HG03457 (cell line): ENCODE measurements around the gene IL6ST.
"Not testable (repeated sequence)": the region's sequence is repeated elsewhere in the genome, so short reads cannot be mapped to it uniquely, and the experiment has no call there.

Experiments used
- ATAC-seq: cut with Tn5 transposase; IDR thresholded peaks from one replicate; pipeline ENCODE4 v1.9.1; 2021; ENCODE audit warnings: moderate number of reproducible peaks; ENCODE audit not compliant: unreplicated experiment

Gene IL6ST

DNA sequence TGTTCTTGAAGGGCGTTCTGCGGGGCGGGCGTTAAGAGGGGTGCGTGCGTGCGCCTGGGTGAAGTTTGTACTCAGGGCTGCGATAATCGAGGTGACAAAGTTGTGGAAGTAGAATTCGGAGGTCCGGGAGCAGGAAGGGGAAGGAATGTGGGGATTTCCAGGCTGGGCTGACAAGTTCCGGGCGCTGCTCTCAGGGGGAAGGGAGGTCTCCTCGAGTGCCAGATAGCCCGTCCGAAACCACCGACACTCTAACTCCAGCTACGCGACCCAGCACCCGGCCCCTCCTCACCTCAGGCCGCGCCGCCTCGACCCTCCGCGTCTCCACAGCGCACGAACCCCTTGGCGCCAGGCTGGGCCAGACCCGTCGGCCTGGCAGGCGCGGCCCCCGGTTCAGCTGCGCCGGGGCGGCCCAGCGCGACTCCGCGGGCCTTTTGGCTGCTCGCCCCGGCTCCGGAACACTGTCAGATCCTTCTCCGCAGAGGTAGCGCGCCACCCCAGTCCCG, at the start of gene IL6ST:
Gene IL6ST, minus strand, starts transcription at position 469 of the 503 bp plus-strand sequence. CDS start 18,685 bp downstream, outside the sequence.
- ATAC-seq: peak; percentile 36

DNA sequence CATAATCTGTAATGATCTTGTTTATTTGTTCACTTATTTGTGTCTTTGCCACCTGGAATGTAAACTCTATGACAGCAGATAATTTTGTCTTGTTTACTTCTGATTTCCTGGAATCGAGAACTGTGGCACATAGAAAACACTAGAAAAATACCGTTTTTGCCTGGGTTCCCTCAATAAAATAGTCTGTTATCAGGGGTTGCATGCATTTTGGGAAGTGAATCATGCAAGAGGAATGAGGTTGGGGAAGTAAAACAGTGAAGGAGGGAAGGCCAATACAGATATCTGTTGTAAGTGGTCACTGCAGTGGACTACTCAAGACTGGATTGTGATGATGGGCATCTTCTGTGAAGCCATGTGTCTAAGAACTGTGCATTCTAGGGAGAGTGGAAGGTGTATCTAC, 45.2 kb upstream of the IL6ST start:
- ATAC-seq: no peak

DNA sequence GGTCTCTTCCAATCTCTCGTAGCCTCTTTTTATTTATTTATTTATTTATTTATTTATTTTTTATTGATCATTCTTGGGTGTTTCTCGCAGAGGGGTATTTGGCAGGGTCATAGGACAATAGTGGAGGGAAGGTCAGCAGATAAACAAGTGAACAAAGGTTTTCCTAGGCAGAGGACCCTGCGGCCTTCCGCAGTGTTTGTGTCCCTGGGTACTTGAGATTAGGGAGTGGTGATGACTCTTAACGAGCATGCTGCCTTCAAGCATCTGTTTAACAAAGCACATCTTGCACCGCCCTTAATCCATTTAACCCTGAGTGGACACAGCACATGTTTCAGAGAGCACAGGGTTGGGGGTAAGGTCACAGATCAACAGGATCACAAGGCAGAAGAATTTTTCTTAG, 43.4 kb upstream of the IL6ST start:
- ATAC-seq: not testable (repeated sequence)

DNA sequence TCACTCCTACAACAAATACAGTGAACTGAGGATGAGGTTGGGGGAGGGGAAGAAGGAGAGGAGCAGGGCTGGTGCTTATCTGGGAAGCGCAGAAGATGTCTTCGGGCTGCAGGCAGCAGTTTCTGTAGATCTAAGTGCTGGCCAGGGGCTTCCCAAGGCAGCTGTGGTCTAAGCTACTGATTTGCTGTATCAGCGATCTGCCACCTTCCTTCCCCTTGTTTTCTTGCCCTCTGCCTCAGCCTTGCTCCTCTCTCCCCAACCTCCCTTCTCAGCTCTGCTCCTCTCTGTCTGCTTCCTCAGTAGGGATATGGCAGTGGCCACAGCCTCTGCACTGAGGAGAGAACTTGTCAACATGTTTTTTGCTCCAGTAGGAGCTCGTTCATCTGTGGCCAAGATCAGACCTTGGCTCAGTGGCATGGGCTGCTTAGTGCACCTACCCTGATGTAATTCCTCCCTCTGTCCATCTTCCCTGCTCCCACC, 42.8 kb upstream of the IL6ST start:
- no peak for ATAC-seq

DNA sequence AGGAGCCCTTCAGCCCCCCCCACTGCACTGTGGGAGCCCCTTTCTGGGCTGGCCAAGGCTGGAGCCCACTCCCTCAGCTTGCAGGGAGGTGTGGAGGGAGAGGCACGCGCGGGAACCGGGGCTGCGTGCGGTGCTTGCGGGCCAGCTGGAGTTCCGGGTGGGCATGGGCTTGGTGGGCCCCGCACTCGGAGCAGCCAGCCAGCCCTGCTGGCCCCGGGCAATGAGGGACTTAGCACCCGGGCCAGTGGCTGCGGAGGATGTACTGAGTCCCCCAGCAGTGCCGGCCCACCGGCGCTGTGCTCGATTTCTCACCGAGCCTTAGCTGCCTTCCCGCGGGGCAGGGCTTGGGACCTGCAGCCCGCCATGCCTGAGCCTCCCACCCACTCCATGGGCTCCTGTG, 40.6 kb upstream of the IL6ST start:
- ATAC-seq: not testable (repeated sequence)

DNA sequence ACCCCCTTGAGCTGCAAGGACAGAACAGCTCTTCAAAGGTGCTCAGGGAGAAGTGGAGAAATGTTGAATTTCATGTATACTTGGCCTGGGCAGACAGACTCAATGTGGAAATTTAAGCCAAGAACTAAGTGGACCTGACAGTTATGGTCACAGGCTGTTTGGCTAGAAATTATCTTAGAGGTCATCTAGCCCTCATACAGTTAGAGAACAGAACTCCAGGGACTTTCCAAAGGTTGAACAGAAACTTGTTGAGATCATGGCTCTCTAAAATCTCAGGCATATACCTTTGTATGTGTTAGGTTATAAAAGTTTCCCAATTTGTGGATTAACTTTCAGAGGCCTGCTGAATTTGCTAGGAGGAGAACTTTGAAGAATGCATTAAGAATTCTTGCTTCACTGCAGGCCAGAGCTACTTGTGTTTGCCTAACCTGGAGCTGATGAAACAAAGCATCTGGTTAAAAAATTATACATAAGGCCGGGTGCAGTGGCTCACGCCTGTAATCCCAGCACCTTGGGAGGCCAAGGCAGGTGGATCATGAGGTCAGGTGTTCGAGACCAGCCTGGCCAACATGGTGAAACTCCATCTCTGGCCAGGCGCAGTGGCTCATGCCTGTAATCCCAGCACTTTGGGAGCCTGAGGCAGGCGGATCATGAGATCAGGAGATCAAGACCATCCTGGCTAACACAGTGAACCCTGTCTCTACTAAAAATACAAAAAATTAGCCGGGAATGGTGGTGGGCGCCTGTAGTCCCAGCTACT, 35.3 kb upstream of the IL6ST start:
- not testable (repeated sequence) for ATAC-seq

DNA sequence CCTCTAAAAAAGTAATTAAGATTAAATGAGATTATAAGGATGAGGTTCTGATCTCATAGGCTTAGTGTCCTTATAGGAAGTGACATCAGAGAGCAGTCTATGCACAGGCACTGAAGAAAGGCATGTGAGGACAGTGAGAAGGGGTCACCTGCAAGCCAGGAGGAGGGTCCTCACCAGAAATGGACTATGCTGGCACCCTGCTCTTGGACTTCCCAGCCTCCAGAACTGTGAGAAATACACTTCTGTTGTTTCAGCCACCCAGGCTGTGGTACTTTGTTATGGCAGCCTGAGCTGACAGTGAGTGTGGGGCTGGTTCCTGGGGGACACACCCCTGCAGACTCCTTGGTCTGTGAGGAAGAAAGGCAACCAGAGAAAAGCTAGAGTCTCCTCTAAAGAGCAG, 34.7 kb upstream of the IL6ST start:
- ATAC-seq: no peak

DNA sequence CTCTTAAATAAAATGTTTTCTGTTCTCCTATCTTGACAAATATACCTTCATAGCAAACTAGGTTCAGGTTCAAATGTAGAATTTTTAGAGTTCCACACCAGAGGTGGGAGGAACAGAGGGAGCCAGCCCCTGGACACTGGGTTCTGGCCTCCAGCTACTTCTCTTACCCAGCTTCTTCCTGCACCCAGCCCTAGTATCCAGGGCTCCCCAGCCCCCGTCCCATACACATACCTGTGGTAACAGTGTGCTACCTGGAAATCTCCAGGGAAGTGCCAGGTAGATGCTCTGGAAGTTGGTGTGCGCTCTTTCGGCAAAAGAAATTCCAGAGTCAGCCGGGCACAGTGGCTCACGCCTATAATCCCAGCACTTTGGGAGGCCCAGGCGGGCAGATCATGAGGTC, 33.9 kb upstream of the IL6ST start:
- ATAC-seq: no peak

DNA sequence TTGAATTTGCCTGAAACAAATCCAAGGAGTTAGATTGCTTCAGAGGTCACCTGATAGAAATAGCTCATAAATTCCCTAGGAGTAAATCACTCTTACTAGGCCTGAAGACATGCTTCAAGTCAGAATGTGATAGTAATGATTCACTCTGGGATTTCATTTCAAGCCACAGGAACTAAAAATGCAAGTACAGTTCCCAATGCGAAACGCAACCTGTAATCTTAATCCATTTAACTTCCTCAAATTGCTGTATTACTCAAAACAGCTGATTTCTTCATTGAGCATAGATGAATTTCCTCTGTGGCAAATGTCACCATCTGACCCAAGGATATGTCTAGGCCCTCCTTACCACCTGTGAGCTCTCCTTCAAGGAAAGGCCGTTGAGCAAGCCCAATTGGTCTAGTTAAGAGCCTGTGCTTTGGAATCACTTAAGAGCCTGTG, 32.1 kb upstream of the IL6ST start:
- ATAC-seq: peak; percentile 67

DNA sequence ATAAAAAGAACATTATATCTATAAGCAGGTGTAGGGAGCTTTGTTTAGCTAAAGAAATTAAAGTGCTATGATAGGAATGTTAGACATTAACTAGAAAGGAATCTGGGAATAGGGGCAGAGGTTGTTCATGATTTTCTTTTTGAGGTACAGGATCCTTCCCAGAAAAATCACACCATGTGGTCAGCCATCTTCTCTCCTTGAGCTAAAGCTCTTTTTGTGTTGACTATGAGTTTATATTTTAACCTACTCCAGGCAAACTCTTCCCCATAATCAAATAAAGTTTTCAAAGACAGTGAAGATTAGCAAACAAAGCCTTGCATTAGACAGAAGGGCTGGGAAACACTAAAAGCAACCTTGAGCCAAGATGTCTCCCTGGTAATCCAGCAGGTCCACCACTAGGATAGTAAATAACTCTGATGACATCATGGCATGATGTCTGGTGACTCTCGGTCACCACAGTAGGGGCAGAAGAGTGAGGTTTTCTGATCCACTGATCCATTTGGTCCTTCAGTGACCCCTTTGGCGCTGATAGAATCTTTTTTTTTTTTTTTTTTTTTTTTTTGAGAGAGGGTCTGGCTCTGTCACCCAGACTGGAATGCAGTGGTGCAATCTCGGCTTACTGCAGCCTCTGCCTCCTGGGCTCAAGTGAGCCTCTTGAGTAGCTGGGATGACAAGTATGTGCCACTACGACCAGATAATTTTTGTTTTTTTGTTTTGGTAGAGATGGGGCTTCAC, 30.6 kb upstream of the IL6ST start:
- ATAC-seq: no peak

DNA sequence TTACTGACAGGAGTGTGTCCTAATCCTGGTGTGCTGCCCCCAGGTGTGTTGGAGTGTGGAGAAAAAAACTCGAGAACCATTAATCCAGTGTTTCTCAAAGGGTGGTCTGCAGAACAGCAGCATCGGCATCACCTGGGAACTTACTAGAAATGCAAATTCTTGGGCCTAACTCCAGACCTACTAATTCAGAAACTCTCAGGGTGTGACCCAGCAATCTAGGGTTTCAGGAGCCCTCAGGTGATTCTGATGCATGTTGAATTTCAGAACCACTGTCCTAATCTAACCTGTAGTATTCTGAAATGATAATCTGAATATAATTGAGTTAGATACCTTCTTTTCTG, 30.0 kb upstream of the IL6ST start:
- ATAC-seq: no peak

DNA sequence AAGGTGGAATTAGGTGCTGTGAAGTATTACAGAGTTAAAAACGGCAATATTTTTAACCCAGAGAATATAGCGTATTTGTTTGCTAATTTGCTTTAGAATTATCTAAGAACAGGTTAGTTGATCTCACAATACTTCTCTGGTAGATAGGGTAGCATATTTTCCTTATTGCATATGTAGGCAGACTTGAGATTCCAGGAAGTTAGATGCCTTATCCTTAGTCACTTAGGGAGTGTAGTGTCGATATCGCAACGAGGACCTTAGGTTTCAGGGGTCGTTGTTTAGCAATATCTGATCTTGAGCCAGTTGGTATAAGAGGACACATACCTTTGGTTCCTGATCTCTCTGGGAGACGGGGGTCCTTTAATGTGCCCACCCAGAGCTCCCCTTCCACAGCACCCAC, 28.5 kb upstream of the IL6ST start:
- no peak for ATAC-seq

DNA sequence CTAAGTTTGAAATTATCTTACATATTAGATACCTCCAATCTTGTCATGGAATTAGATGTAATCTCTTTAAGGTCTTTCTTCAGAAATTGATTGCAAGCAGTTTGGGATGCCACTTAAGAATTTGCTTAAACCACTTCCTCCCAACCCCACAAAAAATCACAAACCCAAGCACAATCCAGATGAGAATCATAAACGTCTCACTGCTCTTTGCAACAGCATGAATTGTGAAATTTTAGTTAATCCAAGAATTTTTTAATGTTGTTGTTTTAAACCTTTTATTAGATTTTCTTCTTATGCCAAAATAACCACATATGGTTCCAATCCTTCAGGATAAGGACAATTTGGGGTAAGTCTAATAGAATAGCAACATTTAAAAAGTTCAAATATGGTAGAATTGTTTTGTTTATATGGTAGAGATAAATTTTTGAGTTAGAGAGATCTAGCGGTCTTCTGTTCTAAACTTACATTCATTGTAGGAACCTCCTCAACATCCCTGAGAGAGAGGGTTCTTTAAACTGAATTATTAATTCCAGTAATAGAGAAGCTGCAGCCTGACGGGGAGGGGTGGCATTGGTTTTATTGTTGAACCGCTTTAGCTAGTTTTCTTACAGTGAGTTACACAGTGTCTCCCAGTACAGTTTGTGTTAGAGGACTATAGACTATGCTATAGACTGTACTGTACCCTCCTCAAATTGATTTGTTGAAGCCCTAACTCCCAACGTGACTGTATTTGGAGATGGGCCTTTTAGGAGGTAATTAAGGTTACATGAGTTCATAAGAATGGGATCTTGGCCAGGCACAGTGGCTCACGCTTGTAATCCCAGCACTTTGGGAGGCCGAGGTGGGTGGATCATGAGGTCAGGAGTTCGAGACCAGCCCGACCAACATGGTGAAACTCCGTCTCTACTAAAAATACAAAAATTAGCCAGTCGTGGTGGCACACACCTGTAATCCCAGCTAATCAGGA, 24.8 kb upstream of the IL6ST start:
- ATAC-seq: no peak

DNA sequence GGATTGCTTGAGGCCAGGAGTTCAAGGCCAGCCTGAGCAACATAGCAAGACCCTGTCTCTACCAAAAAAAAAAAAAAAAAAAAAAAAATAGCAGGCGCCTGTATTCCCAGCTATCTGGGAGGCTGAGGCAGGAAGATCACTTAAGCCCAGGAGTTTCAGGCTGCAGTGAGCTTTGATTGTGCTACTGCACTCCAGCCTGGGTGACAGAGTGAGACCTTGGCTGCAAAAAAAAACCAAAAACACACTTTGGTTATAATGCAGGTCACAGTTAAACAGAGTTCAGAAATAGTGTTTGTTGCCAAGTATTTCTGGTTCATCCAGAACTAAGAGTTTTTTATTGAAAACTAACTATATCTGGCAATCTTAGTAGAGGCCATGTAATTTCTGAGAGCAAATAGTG, 24.1 kb upstream of the IL6ST start:
- no peak for ATAC-seq

DNA sequence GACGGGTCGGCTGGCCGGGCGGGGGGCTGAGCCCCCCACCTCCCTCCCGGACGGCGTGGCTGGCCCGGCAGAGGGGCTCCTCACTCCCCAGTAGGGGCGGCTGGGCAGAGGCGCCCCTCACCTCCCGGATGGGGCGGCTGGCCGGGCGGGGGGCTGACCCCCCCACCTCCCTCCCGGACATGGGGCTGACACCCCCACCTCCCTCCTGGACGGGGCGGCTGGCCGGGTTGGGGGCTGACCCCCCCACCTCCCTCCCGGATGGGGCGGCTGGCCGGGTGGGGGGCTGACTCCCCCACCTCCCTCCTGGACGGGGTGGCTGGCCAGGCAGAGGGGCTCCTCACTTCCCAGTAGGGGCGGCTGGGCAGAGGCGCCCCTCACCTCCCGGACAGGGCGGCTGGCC, 19.9 kb upstream of the IL6ST start:
- not testable (repeated sequence) for ATAC-seq

DNA sequence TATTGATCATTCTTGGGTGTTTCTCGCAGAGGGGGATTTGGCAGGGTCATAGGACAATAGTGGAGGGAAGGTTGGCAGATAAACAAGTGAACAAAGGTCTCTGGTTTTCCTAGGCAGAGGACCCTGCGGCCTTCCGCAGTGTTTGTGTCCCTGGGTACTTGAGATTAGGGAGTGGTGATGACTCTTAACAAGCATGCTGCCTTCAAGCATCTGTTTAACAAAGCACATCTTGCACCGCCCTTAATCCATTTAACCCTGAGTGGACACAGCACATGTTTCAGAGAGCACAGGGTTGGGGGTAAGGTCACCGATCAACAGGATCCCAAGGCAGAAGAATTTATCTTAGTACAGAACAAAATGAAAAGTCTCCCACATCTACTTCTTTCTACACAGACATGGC, 19.2 kb upstream of the IL6ST start:
- ATAC-seq: not testable (repeated sequence)

DNA sequence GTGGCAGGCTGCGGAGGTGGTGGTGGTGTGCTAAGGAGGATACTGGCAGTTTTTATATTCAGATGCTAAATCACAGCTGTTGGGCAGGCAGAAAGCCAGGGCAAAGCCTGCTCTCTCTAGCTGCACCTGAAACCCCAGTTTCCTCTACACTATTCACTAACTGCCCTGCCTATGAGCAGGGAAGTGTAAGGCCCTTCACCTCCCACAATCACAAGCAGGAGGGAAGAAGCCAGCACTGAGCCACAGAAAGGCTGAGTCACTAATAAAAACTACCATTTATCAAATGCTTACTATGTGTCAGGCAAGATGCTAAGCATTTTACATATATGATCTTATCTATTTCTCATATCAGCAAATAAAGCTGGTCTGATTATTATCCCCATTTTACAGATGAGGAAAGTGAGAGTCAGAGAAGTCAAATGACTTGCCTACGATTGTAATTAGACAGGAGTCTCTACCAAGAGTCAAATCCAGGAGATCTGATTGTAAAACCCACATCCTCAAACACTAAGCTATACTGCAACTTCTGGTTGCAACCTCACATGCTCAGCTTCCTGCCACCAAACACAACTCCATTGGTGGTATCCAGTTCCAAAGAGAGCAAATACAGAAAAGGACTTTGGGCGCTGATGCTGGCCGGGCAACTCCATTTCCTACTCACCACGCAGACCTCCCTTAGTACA, 17.7 kb upstream of the IL6ST start:
- ATAC-seq: no peak

DNA sequence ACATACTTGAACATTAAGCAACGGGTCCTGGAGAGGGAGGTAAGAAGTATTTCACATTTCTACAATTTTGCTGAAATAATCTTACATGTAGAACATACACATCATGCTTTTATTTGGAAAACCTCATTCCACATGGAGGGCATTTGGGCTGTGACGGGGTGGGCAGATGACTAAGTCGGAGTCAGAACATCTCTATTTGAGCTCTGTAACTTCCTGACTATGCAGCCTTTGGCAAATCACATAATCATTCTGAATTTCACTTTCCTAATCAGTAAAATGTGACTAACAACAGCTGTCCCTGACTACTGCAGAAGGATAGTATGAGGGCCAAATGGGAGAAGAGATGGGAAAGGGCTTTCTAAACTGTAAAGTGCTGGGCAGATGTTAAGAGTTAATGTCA, 17.1 kb upstream of the IL6ST start:
- no peak for ATAC-seq

DNA sequence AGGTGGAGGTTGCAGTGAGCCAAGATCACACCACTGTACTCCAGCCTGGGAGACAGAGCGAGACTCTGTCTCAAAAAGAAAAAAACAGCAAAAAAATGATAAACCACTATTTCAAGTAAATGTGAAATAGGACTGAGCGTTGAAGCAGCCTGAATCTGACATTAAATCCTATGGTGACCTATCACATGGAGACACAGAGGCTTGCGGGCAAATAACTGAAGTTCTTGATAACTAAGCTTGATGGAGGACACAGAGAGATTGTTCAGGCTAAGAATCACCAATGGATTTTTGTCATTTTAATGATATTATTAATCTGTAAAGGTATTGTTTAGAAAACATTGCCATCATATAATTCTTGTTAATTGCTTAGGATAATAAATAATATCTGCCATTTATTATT, 15.7 kb upstream of the IL6ST start:
- ATAC-seq: no peak

DNA sequence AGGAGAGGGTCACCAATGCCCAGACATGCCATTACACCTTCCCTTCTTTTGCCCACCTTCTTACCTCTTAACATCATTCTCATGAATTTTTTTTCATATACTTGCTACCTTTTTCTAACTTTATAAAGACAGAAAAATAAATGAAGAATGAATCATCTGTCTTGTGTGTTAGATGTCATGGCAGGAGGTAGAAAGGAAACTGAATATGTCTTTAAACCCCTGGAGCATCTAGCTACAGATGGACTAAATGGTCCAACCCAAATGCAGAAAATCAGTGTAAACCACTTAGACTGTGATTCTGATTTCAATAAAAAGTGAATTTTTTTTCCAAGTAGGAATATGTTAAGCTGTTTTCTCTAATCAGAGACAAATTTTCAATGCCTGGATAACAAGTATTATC, 11.8 kb upstream of the IL6ST start:
- no peak for ATAC-seq
